HG03066 (cell line): ENCODE measurements around the gene GRIN2A.

ENCODE experiments used
- ATAC-seq: cut with Tn5 transposase; IDR thresholded peaks from one replicate; pipeline ENCODE4 v1.9.1; 2021; ENCODE audit warnings: low read depth; ENCODE audit not compliant: unreplicated experiment

Gene GRIN2A

GRCh38 chr16:9798952-9799580 lies 383.2 kb downstream of the GRIN2A start:
- no peak for ATAC-seq

- ATAC-seq, result no peak
These were observed 383.8 kb downstream of the GRIN2A start for GRCh38 chr16:9798474-9798873.

- ATAC-seq, result no peak
These were observed 384.9 kb downstream of the GRIN2A start for GRCh38 chr16:9797306-9797705.

- no peak for ATAC-seq
These were observed 388.6 kb downstream of the GRIN2A start for GRCh38 chr16:9793623-9794022.

- no peak for ATAC-seq
These were observed 390.7 kb downstream of the GRIN2A start for GRCh38 chr16:9791556-9791955.

- ATAC-seq, result no peak
These were observed 392.0 kb downstream of the GRIN2A start for GRCh38 chr16:9790199-9790598.

- no peak for ATAC-seq
These were observed 394.5 kb downstream of the GRIN2A start for GRCh38 chr16:9787717-9788116.

- ATAC-seq, result no peak
These were observed 401.4 kb downstream of the GRIN2A start for GRCh38 chr16:9780831-9781230.

- no peak for ATAC-seq
These were observed 403.4 kb downstream of the GRIN2A start for GRCh38 chr16:9778849-9779248.

- ATAC-seq, result no peak
These were observed 406.2 kb downstream of the GRIN2A start for GRCh38 chr16:9775998-9776397.

- ATAC-seq, result no peak
These were observed 408.9 kb downstream of the GRIN2A start for GRCh38 chr16:9773289-9773688.

- no peak for ATAC-seq
These were observed 409.6 kb downstream of the GRIN2A start for GRCh38 chr16:9772526-9773225.

GRCh38 chr16:9766891-9767290 lies 415.3 kb downstream of the GRIN2A start:
- no peak for ATAC-seq

GRCh38 chr16:9763505-9763904 lies 418.7 kb downstream of the GRIN2A start:
- ATAC-seq, result no peak

- ATAC-seq, result no peak
These were observed 420.4 kb downstream of the GRIN2A start for GRCh38 chr16:9761870-9762269.

GRCh38 chr16:9757687-9758086 lies 424.5 kb downstream of the GRIN2A start:
- ATAC-seq, result no peak

- no peak for ATAC-seq
These were observed 425.8 kb downstream of the GRIN2A start for GRCh38 chr16:9756434-9756833.

GRCh38 chr16:9755081-9755480 lies 427.1 kb downstream of the GRIN2A start:
- ATAC-seq, result no peak

- no peak for ATAC-seq
These were observed 440.5 kb downstream of the GRIN2A start for GRCh38 chr16:9741776-9742175.

GRCh38 chr16:9739301-9739700 lies 442.9 kb downstream of the GRIN2A start:
- ATAC-seq, result no peak

- ATAC-seq, result no peak
These were observed 443.5 kb downstream of the GRIN2A start for GRCh38 chr16:9738690-9739089.

- no peak for ATAC-seq
These were observed 445.7 kb downstream of the GRIN2A start for GRCh38 chr16:9736547-9736946.
